NCI-H460 (cell line): ENCODE measurements around the gene SPSB2. TPM values are rescaled to one million over a fixed set of nuclear protein-coding genes. Genes with fewer than 3 reads are reported as not detected.
"Not testable (repeated sequence)": the region's sequence is repeated elsewhere in the genome, so short reads cannot be mapped to it uniquely, and the experiment has no call there.

ENCODE experiments used
- DNase-seq: peaks from one replicate; pipeline ENCODE4 v3.0.0-alpha.2; 2016; ENCODE audit warnings: low read depth; ENCODE audit errors: extremely low read depth
- polyA plus RNA-seq: library from polyadenylated mRNA; depleted of rRNA; stranded (reverse); fragments of >200 nt; gene quantifications from 2 replicates; pipeline ENCODE4 v1.2.3, GENCODE V29; 2014; cell fraction: nucleus; rRNA removed
- total RNA-seq: library from RNA; depleted of rRNA; stranded (reverse); fragments of >200 nt; shearing (Covaris generic); gene quantifications from 2 replicates; pipeline ENCODE4 v1.2.3, GENCODE V29; 2014; rRNA removed

The SPSB2 gene, protein sequence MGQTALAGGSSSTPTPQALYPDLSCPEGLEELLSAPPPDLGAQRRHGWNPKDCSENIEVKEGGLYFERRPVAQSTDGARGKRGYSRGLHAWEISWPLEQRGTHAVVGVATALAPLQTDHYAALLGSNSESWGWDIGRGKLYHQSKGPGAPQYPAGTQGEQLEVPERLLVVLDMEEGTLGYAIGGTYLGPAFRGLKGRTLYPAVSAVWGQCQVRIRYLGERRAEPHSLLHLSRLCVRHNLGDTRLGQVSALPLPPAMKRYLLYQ
- total RNA-seq = 8.1 and 9.1 TPM in 2 replicates
- 15.3 and 24.3 TPM in 2 replicates for polyA plus RNA-seq

GRCh38 chr12:6873094-6874014, at the start of gene SPSB2:
Gene SPSB2 (minus strand): TSS chr12:6873303. CDS start chr12:6872901, 402 bp downstream.
- peak; percentile 87 for DNase-seq

- DNase-seq = no peak
Observed at GRCh38 chr12:6921996-6922946, 49.2 kb upstream of the SPSB2 start.

DNA sequence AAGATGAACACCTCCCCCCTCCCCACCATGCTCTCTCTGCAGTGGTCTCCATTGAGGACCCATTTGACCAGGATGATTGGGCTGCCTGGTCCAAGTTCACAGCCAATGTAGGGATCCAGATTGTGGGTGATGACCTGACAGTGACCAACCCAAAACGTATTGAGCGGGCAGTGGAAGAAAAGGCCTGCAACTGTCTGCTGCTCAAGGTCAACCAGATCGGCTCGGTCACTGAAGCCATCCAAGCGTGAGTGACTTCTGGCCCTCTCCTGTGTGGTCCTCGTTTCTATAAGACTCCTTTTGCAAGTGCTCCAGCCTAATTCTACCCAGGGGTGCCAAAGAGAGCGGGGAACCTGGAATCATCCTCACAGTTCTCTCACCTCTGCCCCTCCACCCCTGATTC, 48.4 kb upstream of the SPSB2 start:
- no peak for DNase-seq

DNA sequence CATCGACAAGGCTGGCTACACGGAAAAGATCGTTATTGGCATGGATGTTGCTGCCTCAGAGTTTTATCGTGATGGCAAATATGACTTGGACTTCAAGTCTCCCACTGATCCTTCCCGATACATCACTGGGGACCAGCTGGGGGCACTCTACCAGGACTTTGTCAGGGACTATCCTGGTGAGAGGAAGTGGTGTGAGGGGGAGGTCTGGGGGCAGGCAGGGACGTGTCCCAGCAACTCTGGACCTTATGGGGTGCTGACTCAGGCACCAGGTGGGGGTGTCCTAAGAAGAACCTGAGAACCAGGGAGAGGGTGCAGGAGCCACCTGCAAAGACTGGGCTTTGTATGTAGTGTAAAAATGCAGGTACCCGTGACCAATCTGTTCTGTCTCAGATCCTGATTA, 46.5 kb upstream of the SPSB2 start:
- DNase-seq = no peak

DNA sequence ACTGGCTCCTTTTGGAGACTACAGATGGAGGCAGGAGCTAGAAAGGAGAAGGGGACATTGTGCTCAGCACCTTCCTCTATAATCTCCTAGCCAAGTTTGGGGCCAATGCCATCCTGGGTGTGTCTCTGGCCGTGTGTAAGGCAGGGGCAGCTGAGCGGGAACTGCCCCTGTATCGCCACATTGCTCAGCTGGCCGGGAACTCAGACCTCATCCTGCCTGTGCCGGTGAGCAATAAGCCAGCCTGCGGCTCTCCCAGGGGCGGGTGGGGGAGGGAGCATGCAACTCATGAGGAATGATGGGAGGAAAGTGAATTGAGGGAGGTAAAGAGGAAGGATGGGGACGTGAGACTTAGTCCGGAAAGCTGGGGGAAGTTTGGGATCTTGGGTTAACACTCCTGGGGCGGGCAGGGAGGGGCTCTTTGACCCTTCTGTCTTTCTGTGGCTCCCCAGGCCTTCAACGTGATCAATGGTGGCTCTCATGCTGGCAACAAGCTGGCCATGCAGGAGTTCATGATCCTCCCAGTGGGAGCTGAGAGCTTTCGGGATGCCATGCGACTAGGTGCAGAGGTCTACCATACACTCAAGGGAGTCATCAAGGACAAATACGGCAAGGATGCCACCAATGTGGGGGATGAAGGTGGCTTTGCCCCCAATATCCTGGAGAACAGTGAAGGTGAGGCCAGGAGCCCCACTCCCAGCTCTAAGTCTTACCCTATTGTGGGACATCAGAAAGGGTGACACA, 44.6 kb upstream of the SPSB2 start:
- DNase-seq = no peak

GRCh38 chr12:6916426-6917200, 43.5 kb upstream of the SPSB2 start:
- DNase-seq = no peak

DNA sequence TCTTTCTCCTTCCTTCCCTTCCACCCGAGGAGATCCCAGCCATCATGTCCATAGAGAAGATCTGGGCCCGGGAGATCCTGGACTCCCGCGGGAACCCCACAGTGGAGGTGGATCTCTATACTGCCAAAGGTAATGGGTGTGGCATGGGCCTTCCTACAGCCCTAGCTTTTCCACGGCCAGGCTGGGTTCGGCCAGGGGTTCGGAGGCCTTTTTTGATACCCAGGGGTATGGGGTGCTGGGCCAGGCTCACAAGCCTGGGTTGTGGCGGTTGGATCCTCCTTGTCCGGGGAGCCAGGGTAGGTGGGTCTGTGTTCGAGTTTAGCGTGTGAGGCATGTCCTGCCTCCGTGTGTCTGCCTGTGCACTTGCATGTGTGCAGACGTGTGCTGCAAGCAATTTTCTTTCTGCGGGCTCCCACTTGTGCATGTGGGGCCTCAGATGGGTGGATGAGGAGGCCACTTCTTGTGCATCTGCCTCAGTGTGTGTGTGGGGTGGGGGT, 42.7 kb upstream of the SPSB2 start:
- DNase-seq = no peak

GRCh38 chr12:6914947-6915788, 42.1 kb upstream of the SPSB2 start:
- DNase-seq = no peak

DNA sequence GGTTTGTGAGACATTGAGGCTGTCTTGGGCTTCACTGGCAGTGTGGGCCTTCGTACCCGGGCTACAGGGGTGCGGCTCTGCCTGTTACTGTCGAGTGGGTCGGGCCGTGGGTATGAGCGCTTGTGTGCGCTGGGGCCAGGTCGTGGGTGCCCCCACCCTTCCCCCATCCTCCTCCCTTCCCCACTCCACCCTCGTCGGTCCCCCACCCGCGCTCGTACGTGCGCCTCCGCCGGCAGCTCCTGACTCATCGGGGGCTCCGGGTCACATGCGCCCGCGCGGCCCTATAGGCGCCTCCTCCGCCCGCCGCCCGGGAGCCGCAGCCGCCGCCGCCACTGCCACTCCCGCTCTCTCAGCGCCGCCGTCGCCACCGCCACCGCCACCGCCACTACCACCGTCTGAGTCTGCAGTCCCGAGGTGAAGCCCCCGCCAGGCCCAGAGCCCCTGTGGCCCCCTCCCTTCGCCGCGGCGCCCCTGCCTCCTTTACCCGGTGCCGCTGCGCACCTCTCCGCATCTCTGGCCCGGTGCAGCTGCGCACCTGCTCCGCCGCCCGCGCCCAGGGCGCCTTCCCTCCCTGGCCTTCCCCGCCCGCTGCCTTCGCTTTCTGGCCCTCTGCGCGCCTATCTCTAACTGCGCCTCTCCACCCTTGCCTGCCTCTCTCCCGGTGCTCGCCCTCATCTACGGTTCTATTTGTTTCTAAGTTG, 41.3 kb upstream of the SPSB2 start, which contains the start of gene ENO2:
Gene ENO2, plus strand, starts transcription at position 335 of the 701 bp plus-strand sequence. CDS start 1,253 bp downstream, outside the sequence.
- DNase-seq = no peak

DNA sequence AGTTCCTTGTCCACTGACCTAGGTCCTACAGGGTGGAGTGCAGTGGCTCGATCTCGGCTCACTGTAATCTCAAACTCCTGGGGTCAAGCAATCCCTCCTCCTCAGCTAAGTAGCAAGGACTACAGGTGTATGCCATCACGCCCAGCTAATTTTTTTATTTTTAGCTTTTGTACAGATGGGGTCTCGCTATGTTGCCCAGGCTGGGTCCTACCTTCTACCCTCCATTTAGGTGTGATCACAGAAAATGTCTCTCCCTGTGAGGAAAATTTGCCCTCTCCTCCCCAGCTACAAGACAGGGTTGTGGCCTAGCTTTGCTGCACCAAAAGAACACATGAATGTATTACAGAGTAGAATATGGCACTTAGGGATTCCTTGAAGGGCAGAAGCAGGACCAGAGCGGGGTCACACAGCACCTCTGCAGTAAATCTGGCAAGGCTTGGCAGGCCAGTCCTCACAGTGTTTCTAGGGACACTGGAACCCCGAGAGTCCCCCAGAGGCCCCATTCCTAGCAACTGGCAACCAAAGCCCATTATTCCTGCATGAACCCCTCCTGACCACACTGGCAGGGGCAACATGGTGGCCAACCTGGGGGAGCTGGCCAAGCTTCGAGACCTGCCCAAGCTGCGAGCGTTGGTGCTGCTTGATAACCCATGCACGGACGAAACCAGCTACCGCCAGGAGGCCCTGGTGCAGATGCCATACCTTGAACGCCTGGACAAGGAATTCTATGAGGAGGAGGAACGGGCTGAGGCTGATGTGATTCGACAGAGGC, 39.2 kb upstream of the SPSB2 start:
- no peak for DNase-seq

DNA sequence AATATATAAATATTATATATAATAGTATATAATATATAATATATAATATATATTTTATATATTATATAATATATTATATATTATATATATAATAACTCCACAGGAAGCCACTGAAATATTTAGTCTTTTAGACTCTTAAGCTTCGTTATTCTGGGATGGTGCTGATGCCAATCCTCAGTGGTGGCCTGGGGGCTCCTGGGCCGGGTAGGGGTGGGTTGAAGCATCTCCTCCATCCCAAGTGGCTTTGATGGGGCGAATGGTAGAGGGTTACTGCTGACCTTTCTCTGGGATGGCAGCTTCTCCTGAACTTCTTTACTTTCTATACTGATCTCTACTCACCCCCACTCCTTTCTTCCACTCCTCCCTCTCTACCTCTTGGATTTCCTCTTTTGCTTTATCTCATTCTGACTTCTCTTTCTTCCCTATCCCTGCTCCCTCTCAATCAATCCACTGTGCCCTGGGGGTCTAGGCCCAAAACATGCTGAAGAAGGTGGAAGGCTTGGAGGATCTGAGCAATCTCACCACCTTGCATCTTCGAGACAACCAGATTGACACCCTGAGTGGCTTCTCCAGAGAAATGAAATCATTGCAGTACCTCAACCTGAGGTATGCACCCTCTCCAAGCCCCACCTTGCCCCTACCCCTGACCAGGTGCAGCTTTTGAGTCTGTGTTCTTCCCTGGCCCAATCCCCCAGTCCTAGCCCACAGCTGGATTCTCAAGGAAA, 36.5 kb upstream of the SPSB2 start:
- DNase-seq = no peak

DNA sequence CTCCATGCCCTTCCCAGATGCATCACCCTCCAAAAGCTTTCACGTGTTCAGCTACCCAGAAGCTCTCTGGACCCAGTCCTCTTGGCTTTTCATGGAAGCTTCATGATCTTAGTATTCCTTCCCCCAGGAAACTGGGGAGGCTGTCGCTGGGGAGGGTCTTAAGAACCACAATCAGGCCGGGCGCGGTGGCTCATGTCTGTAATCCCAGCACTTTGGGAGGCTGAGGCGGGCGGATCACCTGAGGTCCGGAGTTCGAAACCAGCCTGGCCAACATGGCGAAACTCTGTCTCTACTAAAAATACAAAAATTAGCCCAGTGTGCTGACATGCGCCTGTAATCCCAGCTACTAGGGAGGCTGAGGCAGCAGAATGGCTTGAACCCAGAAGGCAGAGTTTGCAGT, 35.0 kb upstream of the SPSB2 start:
- not testable (repeated sequence) for DNase-seq

- no peak for DNase-seq
Observed at GRCh38 chr12:6905414-6906040, 32.4 kb upstream of the SPSB2 start.

DNA sequence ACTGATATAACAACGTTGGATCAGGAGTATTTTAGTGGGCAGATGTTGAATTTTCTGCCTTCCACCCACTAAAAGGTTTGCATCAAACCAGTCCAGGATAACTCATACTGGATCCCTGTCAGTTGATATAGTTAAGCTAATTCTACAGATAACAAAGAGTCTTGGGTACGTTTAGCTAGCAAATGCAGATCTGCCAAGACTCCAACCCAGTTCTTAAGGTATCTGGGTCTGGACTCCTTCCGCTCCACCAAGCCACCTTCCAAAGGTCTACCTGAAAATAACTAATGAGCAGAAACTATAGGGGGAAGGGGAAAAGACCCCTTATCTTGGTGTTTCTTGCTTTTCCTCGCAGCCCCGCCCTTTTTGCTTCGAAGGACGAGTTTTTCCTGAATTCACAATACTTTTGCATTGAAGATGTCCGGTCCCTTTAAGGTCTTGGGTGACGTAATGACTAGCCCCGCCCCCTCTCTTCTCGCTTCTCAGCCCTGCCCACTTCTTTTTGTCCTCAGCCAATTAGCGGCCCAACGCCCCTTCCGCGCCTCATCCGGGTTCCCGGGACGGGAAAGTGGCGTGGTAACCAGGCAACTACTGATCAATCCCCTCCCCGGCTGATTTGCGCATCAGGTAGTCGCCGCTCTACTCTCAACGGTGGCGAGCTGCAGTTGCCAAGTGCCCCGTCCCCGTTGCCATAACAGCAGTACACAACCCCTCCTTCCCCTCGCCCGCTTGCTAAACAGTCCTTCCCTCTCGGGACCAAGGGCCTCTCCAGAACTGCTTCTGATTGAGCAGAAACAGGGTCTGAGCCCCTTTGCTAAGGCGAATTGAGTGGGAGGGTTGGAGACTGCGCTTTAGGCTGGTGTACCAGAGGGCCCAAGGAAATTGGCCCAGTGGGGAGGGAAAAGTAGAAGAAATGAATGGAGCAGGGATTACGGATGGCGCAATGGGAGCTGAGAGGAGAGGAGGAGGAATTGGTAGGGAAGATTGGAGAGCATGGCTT, 31.5 kb upstream of the SPSB2 start, which contains the start of gene LRRC23:
Gene LRRC23, plus strand, starts transcription at position 543 of the 997 bp plus-strand sequence. CDS start 812 bp downstream, outside the sequence.
- peak; percentile 86 for DNase-seq
